HG03520 (cell line): ENCODE measurements around the gene DLG2.
"Not testable (repeated sequence)": the region's sequence is repeated elsewhere in the genome, so short reads cannot be mapped to it uniquely, and the experiment has no call there.

Experiments used
- ATAC-seq: cut with Tn5 transposase; IDR thresholded peaks from one replicate; pipeline ENCODE4 v1.9.1; 2021; ENCODE audit warnings: mild to moderate bottlenecking, moderate library complexity; ENCODE audit not compliant: unreplicated experiment

Gene DLG2

DNA sequence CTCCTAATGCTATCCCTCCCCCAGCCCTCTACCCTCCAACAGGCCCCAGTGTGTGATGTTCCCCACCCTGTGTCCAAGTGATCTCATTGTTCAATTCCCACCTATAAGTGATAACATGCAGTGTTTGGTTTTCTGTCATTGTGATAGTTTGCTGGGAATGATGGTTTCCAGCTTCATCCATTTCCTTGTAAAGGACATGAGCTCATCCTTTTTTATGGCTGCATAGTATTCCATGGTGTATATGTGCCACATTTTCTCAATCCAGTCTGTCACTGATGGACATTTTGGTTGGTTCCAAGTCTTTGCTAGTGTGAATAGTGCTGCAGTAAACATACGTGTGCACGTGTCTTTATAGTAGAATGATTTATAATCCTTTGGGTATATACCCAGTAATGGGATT lies 277.6 kb downstream of the DLG2 start:
- ATAC-seq, result not testable (repeated sequence)

DNA sequence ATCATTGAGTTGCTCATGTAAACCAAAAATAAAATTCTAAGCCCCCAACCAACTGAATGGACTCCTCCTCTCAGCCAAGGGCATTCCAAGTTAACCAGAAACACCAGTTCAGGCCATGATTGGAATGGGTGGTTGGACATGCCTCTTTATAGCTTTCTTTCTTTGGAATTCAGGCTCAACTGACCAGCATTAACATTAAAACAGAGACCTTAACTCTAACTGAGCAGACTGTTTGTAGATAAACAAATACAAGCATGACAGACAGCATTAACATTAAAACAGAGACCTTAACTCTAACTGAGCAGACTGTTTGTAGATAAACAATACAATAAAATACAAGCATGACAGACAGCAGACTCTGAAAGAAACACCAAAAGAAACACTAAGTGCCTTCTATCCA lies 278.2 kb downstream of the DLG2 start:
- no peak for ATAC-seq

DNA sequence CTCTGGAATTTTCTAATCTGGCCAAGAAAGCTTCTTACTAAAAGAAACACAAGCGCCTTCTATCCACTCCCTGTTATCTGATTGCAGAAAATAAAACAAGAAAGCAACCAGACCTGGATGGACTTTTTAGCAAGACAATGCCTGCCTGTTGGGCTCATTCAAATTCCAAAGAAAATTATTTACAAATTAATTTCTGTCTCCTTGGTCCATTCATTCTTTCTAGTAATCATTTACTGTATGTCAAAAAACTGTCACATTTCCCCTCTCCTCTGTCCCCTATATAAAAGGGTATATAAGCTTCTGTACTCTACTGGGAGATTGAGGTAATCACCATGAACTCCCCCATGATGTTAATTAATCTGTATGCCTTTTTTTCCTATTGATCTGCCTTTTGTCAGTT lies 279.9 kb downstream of the DLG2 start:
- ATAC-seq, result no peak

DNA sequence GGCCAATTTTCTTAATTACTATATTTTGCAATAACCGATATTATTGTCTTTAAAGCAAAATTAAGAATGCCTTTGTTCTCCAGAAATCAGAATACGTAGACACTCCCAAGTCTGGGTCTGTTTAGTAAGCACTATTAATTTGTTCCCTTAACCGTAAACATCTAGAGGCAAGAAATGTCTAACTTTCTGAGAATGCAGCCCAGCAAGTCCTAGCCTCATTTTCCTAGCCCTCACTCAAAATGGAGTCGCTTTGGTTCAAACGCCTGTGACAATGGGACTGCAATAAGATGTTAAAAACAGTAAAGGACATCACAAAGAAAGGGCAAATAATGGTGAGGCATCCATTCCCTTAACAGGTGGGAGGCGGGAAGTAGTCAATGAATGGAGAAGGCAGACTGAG lies 280.7 kb downstream of the DLG2 start:
- ATAC-seq, result no peak

DNA sequence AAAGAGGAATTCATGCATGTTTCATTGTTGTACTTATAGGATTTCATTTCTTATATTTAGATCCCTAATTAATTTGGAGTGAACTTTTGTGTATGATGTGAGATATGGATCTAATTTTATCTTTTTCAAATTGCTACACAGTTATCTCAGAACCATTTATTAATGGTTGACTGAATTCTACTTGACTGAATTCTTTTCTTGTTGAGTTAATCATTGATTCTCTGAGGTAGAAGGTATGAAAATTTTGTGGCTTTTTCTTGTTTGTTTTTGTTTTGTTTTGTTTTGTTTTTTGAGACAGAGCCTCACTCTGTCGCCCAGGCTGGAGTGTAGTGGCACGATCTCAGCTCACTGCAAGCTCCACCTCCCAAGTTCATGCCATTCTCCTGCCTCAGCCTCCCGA lies 286.3 kb downstream of the DLG2 start:
- ATAC-seq, result not testable (repeated sequence)

DNA sequence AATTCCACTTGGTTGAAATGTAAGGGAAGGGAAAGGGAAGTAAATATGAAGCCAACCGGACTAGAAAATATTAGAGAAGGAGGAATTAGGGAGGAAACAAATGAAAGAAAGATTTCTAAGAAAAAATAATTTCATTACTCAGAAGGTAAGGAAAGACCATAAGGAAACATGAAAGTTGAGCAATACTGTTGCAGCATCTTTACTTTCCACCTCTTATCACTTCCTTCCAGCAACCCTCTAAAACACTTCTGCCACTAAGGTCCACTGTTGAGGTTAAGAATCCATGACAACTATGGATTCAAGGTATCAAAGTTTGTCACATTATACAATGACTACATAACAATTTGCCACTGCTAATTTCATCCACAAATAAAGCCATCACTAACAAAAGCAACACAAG lies 308.6 kb downstream of the DLG2 start:
- ATAC-seq, result no peak

DNA sequence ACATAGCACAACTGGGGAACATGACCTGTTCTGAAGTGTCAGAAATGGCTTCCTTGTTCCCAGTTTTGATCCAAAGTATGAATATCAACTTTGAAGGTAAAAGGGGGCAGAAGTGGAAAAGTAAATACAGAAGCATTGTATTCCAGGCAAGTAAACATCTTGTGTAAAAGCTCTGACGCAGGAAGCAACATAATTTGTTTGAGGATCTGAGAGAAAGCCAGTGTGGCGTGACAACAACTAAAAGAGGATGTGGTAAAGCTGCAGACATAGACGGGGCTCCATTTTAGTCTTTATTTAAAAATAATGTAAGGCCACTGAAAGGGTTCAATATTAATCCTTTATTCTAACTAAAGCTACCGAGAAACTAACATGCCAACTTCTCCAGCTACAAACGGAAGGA lies 310.2 kb downstream of the DLG2 start:
- peak; percentile 99 for ATAC-seq

DNA sequence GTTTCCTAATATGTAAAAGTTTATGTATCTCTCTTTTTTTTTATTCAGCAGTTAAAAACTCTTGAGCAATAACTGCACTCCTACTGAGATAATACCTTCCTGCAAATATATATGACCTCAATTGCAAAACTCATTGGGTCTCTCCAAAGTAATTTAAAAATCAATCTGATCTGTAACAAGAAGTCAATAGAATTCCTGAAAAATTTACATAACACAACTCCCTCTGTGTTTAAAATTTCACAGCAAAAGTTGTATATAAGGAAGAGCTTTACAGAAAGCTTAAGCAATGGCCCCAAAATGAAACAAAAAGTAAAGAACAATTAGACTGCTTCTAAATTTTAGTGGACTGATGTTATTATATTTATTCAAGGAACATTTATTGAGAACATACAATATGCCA lies 313.4 kb downstream of the DLG2 start:
- ATAC-seq, result no peak

DNA sequence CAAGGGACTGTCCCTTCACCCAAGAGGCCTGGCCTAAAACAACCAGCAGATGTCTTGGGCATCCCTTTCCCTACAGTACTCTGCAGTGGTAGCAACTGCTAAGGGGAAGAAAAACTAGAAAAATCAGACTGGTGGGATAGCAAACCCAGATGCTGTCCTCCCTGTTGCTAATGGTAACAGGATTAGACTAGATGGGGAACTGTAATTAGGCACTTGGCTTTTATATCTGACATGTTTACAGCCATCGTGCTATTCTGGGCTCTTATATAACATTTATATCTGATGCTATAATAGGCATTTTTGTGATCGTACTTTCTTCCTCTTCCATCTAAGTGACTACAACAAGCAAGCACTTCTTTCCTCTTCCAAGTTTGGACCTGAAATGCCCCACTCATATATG lies 316.7 kb downstream of the DLG2 start:
- ATAC-seq, result no peak

DNA sequence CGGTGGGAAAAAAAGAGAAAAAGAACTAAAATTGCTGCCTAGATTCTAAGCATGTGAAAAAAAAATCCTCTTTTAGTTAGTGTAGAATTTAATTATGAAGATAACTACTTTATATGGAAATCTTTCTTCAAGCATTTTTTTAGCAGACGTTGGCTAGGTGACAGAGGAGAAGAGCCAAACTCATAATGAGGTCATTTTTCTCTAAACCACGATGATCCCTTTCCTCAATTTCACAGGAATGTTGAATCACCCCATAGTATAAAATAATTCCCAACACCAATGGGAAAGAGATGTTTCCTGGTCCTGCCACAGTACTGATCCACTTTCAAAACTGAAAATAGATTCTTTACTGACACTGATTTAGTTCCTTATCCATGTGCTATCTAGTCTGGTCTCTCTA lies 319.8 kb downstream of the DLG2 start:
- no peak for ATAC-seq

DNA sequence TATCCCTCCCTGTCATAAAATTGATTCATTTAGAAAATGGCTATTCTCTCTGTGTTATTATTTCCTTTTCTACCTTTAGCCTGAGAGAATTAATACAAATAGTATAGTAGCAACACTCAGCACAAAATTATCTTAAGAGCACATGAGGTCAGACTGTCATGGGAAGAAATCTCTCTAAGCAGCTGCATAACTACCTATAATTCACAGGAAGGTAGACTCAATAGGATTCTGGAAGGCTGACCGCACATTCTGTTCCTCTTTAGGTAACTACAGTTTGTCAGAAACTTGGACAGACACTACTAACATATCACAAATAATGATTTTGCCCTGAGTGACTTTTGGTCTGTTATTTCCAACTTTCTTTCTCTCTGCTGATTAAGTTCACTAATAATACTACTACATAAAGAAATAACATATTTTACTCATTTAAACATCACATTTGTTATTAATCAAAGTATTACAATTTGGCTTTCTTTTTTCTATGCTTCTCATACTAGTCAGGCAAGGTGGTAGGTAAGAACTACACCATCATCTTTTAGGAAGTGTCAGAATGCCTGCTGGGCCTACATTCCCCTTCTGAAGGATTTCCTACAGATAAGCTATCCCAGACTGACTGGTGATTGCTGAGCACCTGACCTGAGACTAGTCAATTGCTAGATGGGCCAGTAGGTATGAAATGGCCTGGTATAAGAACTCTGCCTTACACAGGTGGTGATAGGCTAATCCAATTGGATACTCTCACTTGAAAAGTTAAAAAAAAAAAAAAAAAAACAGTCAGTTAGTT lies 325.1 kb downstream of the DLG2 start:
- no peak for ATAC-seq

DNA sequence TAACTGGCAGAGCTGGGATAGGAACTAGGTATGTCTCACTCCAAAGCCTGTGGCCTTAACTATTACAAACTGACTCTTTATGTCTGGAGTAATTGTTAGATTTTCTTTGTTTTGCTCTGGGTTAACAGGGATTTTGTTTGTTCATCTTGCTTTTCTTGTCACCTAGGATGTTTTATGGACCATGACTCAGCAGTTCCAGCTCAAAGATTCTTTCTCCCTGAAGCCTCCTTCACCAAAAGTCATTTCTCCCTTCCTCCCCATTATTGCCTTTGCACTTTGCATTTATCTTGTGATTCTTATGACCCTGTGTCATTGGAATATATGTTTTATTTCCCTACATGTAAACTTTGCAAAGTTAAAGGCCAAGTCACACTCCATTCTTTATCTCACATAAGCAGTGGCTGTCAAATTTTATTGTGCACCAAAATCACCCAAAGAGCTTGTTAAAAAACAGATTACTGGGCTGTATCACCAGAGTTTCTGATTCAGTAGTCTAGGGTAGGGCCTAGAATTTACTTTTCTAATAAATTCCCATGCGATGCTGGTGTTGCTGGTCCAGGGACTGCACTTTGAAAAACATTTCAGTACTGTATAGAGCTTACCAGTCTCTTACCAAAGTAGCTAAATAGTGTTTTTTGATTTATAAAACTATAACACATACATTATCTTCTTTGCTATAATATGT lies 327.7 kb downstream of the DLG2 start:
- no peak for ATAC-seq

DNA sequence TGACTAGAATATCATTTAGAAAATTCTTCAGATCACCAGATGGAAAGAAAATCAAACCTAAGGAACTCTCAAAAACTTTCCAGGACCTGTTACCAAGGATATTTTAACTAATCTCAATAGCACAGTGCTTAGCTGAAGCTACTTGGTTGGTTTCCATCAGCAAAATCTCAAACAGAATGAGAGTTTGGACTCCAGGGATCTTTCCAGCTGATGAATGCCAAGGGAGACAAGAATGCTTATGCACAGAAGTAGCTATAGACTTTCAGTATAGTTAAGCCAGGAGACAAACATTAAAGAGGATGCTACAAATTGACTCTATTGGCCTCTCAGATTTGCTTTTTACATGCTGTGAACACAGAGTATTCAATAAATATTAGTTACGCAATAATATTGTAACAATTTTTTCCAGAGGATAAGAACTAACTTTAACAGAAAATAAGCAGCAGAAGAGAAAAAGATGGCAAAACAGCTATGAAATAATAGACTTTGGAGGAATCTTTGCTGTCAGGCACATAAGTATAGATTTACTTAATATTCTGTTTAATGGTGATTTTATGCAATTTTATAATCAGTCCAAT lies 331.4 kb downstream of the DLG2 start:
- ATAC-seq, result no peak

DNA sequence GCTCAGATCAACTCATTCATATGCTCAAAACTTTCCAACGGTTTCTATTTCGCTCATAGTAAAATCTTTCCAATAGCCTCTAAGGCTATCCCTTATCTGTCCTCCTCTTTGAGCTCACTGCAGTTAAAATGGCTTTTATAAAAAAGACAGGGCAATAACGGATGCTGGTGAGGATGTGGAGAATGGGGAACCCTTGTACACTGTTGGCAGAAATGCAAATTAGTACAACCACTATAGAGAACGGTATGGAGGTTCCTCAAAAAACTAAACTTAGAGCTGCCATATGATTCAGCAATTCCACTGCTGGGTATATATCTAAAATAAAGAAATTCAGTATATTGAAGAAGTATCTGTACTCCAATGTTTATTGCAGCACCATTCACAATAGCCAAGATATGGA lies 345.6 kb downstream of the DLG2 start:
- no peak for ATAC-seq

DNA sequence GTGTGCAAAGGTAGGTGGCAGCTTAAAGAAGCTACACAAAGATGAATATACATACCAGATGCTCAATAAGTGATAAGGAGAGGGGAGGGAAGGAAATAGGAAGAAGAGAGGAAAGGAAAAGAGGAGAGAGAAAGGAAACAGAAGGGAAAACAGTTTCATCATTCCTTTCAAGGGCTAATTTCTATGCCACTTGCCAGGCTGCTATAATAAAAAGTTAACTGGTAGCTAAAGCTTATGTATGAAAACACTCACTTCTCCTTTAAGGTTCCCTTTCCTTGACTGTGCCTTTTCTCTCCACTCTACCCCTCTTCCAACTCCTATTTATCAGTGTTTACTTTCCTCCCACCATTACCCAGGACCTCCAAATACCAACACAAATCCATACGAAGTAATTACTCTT lies 347.9 kb downstream of the DLG2 start:
- ATAC-seq, result no peak

DNA sequence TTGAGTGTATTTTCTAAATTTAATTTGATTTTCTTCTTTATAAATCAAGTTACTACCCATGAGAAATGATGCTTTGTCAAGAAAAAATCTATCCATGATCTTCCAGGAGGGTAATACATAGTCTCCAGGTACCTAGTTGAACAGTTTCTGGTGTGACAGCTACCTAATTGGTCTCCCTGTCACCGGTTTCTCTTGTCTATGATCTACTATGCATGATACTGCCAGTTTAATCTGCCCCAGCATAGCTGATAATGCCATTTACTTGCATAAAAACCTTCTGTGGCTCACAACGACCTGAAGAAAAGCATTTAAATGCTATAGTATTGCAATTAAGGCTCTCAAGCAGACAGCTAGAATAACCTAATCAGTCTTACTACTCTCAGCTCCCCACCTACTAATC lies 349.5 kb downstream of the DLG2 start:
- no peak for ATAC-seq

DNA sequence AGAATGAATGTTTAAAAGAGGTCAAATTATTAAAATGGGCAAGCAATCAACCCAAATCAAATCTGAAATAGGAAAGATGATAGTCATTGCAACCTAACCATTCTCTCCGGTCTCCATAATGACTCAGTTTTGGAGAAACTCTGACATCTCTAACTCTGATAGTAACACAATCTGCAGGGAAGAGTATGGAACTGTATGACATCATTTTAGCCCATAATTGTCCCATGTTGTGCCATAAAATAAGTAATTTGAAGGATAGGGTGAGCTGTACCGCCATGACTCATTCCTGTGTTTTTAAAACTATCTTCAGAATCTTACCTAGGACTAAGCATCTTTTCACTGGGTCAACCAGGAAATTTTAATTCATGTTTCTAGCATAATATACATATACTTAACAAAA lies 350.8 kb downstream of the DLG2 start:
- ATAC-seq, result no peak

DNA sequence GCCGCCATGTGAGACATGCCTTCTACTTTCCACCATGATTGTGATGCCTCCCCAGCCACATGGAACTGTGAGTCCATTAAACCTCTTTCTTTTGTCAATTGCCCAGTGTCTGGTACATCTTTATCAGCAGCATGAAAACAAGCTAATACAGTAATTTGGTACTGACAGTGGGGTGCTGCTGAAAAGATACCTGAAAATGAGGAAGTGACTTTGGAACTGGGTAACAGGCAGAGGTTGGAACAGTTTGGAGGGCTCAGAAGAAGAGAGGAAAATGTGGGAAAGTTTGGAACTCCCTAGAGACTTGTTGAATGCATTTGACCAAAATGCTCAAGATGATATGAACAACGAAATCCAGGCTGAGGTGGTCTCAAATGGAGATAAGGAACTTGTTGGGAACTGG lies 356.8 kb downstream of the DLG2 start:
- not testable (repeated sequence) for ATAC-seq

DNA sequence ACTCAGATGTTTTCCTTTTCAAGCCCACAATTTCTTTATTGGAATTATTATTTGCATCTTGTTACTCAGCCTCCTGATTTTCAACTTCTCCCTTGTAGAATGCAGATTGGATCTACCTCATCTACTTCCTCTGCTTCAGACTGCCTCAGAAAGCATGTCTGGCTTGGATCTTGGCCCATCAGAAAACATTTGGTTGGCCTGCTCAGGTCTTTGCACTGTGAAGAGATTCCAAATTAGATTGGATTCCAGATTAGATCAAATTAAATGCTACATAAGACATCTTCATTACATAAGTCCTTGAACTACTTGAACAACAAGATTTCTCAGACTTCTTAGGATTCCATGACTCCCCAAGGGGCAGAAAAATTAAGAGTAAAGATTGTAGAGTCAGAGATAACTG lies 358.0 kb downstream of the DLG2 start:
- no peak for ATAC-seq

DNA sequence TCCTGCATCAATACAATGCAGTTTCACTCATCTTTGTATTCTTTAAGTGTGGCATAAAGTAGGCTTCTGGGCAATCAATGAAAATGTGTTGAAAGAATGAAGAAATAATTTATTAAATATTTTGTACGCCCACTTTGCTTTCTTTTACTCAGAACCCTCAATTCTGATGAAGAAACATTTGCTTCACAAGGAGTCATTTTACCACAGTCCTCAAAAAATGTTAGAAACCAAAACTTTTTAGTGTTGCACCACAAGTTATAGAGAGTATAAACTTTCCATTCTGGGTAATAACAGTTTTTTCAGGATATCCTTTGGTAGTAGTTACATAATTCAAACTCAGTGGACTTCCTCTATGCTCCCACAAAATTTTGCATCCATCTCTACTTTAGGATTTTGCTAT lies 360.5 kb downstream of the DLG2 start:
- no peak for ATAC-seq

DNA sequence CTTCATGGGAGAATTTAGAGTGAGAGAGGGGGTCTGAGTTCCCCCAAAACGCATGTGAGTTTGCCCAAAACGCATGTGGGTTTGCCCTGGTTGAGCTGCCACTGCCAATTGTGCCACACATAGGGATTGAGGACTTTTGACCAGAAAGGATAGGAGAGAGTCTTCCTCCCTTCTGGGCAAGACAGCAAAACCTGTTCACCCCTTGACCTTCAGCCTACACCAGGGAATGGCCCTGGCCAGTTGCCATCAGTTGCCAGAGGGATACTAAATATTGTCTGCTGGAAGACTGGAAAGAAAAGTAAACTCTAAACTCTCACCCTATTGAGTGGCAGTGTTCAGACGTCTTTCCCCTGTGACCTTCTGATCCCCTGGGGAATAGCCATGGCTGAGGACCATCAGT lies 363.8 kb downstream of the DLG2 start:
- no peak for ATAC-seq

DNA sequence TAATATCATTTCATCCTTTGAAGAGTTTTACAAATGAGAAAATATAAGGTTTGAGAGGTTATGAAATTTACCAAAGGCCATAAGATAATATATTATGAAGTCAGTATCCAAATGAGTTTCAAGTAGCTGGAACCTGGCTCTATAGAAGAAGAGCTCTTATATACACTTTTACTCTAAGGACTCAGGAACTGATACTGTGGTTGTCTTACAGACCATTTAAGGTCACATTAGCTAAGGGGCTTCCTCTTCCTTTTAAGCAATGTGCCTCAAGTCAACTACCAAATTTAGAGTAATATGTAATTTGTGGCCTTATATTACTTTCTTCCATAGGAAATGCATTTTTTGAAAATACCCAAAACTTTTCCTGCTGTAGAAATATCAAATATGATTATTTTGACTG lies 369.3 kb downstream of the DLG2 start:
- ATAC-seq, result no peak
